ENCODE measurements around the gene RIPK3. TPM values are rescaled to one million over a fixed set of nuclear protein-coding genes. Genes with fewer than 3 reads are reported as not detected.

Gene RIPK3
- total and polyA plus RNA-seq, 8 donors = 3.9 to 13.0 (median 6.1) TPM

GRCh38 chr14:24331731-24332267, 8.0 kb downstream of the RIPK3 start:
- H3K4me3 ChIP-seq = peak overlapping the region in 1 of 4 donors; percentile 7
- H3K4me1 ChIP-seq = peaks cover 5 to 19% (median 15%) of the 10 kb centered on the region in 3 donors
- no peak overlapping the region for H3K27ac ChIP-seq
- WGBS, 2 donors = 42 to 44% methylated on average over 26 of the region's 26 CpGs
- no peaks in the 10 kb centered on the region for H3K9me3 ChIP-seq
- TF ChIP-seq CTCF (IDR thresholded peaks at IDR 0.05) = no peak
- H3K36me3 ChIP-seq = peaks cover 0 to 2% (median 0%) of the 10 kb centered on the region in 3 donors
- DNase-seq (no peak), ATAC-seq (no peak), FAIRE-seq (no peak)
- intact Hi-C loops (cut with DNase I) = loop anchor here (5.0 to 10.0 kb wide), 2 partner anchors 101 to 103 kb away; no protein-coding TSS in a partner anchor
- peaks cover 0 to 6% (median 0%) of the 10 kb centered on the region in 4 donors for H3K27me3 ChIP-seq

GRCh38 chr14:24330973-24331674, 8.7 kb downstream of the RIPK3 start:
- DNase-seq = no peak
- 82 to 85% methylated on average over 10 of the region's 10 CpGs for WGBS, 2 donors
- H3K27ac ChIP-seq = no peak overlapping the region
- no peaks in the 10 kb centered on the region for H3K36me3 ChIP-seq
- no peak for ATAC-seq
- no peaks in the 10 kb centered on the region for H3K9me3 ChIP-seq
- no peak for FAIRE-seq
- TF ChIP-seq CTCF (IDR thresholded peaks at IDR 0.05) = no peak
- intact Hi-C loops (cut with DNase I) = loop anchor here (5.0 to 10.0 kb wide), 2 partner anchors 101 to 104 kb away; no protein-coding TSS in a partner anchor
- H3K27me3 ChIP-seq = peaks cover 0 to 6% (median 0%) of the 10 kb centered on the region in 4 donors
- peaks cover 5 to 19% (median 15%) of the 10 kb centered on the region in 3 donors for H3K4me1 ChIP-seq
- no peak overlapping the region for H3K4me3 ChIP-seq

DNA sequence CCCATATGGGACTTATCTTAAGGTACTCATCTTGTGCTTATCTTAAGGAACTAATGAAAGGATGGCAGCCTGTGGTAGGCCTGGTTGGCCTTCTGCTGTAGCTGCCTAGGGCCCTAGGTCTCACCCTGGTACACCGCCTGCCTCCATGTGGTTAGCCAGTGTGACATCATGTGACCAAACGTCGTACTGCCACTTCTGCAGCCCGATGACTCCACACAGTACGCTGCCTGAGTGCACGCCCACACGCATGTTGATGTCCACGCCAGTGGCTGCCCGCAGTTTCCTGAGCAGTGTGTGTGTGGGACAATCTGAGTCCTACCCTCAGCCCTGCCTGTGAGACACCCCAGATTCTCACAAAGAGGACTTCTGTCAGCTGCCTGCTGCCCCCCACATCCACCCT, 10.1 kb downstream of the RIPK3 start:
- ATAC-seq (peak in 2 of 4 donors; percentile 1 to 8), DNase-seq (no peak), FAIRE-seq (no peak)
- Histone ChIP-seq H3K36me3 (no peaks in the 10 kb centered on the region), H3K27ac (no peak overlapping the region), H3K4me1 (peaks cover 5 to 17% (median 15%) of the 10 kb centered on the region in 3 donors), H3K27me3 (peaks cover 0 to 6% (median 0%) of the 10 kb centered on the region in 4 donors), H3K9me3 (no peaks in the 10 kb centered on the region), H3K4me3 (no peak overlapping the region)
- WGBS, 2 donors = 73 to 84% methylated on average over 9 of the region's 9 CpGs
- intact Hi-C loops (cut with DNase I) = loop anchor here (5.0 to 10.0 kb wide), 2 partner anchors 103 to 105 kb away; no protein-coding TSS in a partner anchor
- TF ChIP-seq CTCF (IDR thresholded peaks at IDR 0.05) = no peak

DNA sequence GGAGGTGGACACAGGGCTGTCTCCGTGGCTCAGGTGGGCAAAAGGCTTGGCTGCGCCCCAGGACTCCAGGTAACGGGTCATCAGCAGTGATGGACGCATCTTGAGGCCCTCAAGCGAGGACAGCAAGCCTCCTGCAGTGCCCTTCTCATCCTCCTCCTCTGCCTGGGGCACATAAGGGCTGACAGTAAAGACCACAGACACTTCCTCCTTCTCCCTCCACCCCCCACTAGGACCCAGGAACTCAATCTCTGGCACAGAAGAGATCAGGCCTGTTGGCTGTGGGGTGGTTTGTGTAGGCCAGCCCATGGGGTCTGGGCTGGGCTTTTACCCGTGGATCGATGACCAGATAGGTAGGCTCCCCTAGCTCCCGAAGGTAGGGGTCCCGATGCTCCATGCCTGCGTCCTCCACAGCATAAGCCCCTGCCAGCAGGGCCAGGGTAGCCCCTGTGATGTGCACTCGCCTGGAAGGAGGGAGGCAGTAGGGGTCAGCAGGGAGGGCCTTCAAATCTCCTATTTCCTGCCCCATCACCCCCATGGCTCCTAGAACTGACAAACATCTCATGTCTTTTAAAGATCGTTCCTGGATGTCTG, 10.6 kb downstream of the RIPK3 start:
- Histone ChIP-seq H3K27me3 (peaks cover 0 to 6% (median 0%) of the 10 kb centered on the region in 4 donors), H3K4me1 (peaks cover 5 to 12% (median 11%) of the 10 kb centered on the region in 3 donors), H3K27ac (no peak overlapping the region), H3K4me3 (no peak overlapping the region), H3K36me3 (no peaks in the 10 kb centered on the region), H3K9me3 (no peaks in the 10 kb centered on the region)
- DNase-seq = no peak
- WGBS, 2 donors = 74 to 83% methylated on average over 12 of the region's 12 CpGs
- ATAC-seq = no peak
- FAIRE-seq = no peak
- intact Hi-C loops (cut with DNase I) = no loop called here
- no peak for TF ChIP-seq CTCF (IDR thresholded peaks at IDR 0.05)
